NCI-H1092 (cell line): ENCODE data around the gene FMNL2.

ENCODE experiments used
- DNase-seq: peaks from one replicate; lab custom pipeline; 2025; lab: John Stamatoyannopoulos, UW

FMNL2 gene

DNA sequence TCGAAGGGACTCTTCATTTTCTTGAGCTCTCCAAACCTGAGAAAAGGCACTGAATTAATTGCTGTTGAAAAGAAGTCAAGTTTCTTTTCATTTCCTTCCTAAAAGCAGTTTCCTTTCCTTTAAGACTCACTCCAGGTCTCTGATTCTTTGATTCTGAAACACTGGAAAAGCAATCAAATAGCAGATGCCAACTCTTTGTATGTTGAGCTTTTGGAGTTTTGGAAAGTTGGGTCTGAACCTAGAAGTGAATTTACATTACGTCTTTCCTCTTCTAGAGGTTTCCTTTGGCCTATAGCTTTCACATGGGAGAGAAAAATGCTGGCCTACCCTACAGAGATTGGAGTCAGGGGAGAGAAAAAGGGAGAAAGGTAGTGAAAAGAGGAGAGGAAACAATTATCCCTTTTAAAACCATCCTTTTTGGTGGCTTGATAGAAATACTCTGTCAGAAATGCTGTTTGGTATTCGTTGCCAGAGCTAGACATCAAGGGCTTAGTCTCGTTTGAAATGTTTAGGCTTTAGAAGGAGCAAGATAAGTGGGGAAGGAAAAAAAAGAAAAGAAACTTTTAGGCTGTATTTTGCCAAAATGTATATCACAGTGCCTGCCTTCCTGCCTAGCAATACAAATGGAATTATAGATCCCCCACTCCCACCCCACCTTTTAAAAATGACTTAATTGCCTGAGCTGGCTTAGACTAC, 194.6 kb downstream of the FMNL2 start:
- no peak for DNase-seq

DNA sequence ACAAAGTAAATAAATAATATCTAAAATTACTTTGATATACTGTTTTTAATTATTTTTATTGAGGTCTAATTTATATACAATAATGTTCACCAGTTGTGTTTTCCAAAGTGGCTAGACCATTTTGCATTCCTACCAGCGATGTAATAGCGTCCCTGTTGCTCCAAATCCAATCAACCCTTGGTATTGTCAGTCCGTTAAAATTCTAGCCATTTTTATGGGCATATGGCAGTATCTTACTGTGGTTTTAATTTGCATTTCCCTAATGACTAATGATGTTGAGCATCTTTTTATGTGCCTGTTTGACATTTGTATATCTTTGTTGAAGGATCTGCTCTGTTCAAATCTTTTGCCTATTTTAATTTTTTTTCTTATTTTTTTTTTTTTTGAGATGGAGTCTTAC, 197.3 kb downstream of the FMNL2 start:
- no peak for DNase-seq

DNA sequence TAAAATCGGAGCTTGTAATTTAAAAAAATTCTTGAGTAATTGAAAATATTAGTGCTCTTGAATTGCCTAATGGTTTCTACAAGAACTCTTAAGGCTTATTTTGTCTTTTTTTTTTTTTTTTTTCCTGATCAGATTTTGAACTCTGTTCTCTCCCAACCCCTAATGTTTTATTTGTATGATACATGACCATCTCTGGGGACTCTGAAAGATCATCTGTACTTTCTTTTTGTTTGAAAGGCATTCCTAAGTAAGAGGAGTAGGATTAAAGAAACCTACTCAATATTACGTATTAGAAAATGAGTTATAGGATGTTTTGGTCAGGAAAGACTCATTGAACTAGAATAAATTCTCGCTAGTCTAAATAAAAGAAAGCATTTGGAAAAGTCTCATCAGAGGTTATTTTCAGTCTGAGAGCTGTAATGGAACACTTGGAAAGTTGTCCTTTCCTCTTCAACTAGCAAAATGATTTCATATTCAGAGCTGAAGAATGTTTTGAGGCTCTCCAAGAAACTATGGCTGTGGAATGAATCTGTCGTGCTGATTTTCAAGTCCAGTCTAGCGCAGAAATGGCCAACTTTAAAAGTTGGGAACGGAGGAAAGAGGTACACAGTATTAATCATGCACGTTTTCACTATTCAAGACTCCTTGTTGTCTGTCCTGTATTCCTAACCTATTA, 199.6 kb downstream of the FMNL2 start:
- no peak for DNase-seq

DNA sequence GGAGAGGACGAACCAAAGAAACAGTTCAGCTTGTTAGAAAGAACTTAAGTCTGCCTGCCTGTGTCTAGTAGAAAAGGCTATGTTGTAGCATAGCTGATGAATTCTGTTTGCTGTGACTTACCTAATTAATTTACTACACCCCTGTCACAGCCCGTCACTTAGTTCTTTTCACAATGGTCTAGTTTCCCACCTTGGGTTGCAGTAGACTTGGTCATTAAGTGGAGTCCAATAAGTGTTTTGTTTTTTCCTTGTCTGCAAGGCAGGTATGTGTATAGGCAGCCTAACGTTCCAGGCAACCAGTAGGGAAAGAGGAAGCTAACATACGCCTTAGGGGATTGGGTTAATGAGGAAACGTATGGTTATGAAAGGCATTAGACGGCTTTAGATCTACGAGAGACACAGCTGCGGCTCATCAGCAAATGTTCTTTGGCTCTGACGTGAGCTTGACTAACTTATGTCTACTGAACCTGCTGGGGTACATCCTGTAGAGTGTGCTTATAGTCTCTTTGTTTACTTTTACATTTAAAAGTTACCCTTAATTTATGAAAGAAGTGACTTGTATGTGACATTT, 202.2 kb downstream of the FMNL2 start:
- no peak for DNase-seq

DNA sequence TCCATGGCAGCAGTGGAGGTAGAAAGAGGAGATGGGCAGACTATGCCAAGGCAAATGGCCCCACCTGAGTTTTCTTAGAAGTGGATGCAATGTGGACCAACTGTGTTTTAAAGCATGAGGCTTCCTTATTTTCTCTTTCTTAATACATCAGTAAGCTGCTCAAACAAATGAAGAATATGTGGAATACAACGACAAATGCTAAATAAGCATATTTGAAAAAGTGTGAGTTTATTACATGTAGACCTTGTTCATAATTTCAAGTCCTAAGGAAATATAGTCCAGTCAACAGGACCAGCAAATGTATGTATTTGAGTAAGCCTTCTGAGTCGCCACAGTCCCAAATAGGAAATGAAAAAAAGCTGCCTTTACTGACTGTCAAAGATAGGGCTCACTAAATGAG, 204.4 kb downstream of the FMNL2 start:
- DNase-seq, result no peak

DNA sequence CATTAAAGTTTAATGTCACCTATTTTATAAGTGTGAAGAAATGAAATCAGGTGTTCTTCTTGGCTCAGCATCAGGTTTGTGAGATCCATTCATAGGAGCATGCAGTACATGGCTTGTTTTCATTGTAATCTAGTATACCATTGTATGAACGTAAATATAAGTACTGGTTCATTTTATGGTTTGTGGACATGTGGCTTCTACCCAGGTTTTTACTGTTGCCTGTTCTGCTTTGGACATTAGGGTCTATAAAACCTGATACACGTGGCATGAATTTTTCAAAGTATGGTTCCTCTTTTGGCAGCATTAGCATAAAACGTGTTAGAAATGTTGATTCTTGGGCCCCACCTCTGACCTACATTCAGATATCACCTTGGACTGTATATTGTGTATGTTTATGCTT, 206.7 kb downstream of the FMNL2 start:
- no peak for DNase-seq

DNA sequence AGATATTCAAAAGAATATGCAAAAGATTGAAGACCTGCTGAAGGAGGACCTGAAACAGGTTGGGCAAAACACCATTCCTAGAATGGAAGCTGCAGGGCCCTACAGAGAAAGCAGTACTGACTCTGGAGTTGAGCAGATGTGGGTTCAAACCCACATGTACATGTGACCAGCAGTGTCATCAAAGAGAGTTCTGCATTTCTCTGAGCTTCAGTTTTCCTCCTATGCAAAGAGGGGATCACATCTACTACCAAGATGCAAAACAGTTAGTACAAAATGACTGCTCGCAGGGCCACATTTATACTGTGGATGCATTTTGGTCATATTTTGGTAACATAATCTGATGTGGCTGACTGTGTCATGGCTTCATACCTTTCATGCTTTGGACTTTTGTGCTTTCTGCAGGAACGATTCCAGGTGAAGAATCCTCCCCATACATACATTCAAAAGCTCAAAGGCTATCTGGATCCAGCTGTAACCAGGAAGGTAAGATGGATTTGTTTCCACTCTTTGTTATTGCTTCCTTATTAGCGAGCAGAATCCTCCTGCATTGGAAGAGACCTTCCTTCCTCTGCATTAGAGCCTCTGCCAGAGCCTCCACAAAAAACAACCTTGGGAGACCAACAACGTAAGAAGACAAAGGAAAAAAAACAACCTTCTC, 207.5 kb downstream of the FMNL2 start:
- no peak for DNase-seq

DNA sequence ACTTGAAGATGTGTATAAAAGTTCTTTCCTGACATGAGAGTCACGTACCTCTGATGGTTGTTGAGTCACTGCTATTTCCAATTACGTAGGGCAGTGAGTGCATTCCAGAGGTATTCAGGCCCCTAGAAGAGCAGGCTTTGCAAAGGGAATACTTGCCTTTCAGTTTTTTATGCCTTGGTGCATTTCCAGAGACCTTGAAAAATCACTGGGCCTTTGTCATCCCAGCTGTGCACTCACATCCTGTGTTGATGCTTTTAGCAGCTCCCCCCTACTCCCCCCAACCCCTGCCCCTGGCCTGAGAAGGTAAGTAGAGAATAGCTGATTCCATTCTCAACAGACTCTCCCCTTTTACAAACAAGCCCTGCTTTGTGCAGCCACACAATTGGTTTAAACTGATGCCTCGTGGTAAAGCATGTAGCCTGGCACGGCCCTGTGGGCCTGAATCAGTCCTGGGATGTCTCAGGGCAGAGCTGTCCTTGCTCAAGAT, 208.1 kb downstream of the FMNL2 start:
- DNase-seq, result no peak

DNA sequence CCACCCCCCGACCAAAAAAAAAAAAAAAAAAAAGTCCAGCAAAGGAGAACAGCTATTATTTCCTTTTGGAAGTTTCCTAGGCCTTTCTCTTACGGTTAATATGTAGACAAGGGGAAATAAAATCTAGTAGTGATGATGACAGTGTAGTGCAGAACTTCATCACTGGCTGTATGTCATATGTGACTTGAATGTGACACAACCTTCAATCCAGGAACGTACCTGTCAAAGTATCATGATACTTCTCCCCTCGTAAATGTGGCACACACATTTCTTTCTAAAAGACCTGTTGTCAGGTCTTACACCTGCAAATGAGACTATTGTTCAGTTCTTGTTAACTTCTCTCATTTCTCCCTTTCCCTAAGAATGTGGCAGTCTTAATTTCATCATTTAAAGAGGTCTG, 208.7 kb downstream of the FMNL2 start:
- DNase-seq, result no peak

DNA sequence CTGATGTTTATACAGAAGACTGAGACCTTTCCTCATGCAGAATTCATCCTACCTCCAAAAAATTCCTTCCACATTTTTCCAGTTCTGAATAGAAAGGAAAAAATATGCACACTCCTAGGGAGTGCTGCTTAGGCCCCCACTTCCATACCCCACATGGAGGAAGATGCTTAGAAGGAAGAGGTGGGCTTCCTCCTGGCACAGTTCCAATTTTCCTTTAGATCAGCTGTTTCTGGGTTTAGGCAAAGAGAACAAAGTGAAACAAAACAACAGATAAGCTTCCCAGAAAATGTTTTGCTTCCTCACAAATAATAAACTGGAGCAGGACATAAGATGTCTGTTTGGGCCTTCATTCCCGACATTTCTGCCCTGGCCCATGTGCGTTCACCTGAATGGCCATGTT, 209.7 kb downstream of the FMNL2 start:
- DNase-seq, result no peak

DNA sequence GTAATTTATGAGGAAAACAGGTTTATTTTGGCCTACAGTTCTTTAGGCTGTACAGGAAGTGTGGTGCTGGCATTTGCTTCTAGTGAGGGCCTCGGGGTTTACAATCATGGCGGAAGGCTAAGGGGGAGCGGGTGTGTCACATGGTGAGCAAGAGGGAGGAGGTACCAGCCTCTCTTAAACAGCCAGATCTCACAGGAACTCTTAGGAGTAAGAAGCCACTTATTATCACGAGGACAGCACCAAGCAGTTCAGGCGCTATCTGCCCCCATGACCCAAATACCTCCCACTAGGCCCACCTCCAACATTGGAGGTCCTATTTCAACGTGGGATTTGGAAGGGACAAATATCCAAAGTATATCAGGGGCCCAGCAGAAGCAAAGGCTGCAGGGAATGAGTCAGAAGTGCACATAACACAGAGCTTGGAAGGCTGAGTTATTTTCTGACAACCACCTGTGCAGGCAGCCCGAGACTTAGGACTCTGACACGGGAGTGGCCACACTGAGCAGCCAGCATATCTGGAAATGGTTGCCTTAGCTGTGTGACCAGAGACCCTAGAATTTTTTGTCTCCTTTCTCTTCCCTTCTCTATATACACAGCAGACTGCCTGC, 211.4 kb downstream of the FMNL2 start:
- no peak for DNase-seq

DNA sequence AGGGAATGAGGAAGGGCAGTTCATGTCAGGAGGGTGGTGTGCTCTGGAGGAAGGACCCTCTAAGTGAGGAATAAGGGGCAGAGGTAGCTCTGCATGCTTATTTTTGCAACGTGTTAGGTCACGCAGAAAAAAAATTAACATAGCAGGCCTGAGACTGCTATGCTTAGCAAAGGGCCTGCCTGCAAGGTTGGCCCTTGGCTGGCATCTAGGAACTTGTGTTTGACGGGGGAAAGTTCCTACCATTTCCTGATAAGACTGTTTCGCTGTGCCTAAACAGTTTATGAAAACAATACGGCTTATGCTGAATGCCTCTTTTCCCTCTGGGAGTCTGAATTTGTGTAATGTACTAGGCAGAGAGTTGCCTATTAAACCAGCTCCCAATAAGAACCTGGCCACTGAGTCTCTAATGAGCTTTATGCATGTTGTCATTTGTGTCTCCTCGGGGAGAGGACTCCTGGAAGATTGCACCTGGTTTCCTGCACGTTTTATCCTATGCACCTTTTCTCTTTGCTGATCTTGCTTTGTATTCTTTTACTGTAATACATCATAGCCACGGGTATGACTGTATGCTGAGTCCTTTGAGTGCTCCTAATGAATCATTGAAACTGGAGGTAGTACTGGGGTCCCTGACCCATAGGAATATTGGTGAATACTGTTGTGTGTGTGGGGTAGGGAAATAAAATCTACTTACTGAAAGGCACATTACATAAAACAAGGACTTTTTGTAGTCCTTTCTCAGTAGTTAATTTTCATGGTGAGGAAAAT, 213.3 kb downstream of the FMNL2 start:
- no peak for DNase-seq

DNA sequence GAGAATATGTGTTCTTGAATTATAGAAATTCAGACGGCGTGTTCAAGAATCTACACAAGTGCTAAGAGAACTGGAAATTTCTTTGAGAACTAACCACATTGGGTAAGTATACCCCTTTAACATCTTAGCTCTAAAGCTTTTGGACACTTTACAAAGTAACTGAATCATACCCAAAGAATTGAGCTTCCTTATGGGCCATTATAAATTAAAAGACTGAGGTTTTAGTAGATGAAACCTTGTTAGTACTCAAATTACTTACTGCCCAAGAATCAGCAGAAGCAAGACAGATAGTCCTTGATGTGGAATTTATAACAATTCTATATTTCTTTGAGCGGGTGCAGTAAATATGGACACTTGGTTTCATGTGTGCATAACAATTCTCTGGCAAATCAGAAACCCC, 214.0 kb downstream of the FMNL2 start:
- DNase-seq, result no peak

DNA sequence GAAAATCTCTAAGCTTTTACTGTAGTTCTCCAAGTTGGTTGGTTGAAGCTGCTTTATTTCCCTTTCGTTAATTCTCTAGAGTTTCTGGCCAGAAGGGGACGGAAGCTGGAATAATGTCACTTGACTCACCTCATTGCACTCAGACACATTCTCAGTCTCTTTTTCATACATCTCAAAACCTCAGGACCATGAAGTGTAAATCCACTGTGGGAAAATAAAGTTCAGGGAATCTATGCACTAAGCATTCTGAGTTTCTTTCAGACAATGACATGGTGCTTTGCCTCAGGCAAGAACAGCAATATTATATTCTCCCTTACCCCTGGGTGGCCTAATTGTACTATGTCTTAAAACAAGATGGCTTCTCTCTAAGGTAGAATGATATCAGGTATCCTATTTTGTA, 214.4 kb downstream of the FMNL2 start:
- no peak for DNase-seq

DNA sequence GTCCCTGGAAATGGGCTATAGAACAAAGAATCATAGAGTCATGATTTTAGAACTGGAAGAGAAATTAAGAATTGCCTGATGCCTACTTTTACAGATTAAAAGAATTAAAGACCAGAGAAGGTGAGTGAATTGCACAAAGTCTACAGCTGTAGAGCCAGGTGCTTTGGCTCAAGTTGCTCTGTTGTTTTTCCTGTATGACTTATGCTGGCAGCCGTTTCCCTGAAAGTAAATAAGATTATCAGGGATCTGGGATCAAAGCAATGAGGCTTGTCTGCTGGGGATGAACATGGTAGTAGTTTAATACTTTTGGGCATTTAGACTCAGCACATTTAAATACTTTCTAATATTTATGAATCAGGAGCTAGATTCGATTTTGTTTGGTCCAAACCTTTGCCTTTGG, 215.4 kb downstream of the FMNL2 start:
- DNase-seq, result no peak

DNA sequence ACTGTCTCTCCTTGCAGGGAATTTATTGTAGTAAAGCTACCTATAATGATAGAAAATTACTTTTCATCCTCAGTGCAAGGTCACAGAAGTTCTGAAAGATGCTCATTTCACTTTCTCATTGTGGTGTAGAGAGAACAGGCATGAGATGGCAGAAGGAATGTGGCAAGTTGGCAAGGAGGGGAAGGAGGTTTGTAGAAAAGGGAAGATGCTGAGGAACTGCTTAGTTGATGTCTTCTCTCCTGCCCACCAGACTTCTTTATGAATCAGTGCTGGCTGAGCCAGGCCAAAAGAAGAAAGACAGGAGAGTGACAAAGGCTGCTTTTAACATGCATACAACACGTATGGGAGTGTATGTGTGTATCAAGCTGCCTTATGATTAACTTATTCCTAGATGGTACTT, 217.9 kb downstream of the FMNL2 start:
- DNase-seq, result no peak

DNA sequence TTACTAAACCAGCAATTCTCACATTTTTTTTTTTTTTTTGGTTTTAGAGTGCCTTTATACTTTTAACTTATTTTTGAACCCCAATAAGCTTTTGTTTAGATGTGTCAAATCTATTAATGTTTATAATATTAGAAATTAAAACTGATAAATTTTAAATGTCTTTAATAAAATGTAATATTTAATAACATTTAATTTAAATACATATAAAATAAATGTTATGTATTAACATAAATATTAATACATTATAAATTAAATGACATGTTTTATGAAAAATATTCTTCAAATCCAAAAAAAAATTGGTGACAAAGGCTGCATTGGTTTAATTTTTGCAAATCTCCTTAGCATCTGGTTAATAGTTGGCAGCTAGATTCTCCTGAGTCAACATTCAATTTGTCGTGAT, 218.5 kb downstream of the FMNL2 start:
- DNase-seq, result no peak

DNA sequence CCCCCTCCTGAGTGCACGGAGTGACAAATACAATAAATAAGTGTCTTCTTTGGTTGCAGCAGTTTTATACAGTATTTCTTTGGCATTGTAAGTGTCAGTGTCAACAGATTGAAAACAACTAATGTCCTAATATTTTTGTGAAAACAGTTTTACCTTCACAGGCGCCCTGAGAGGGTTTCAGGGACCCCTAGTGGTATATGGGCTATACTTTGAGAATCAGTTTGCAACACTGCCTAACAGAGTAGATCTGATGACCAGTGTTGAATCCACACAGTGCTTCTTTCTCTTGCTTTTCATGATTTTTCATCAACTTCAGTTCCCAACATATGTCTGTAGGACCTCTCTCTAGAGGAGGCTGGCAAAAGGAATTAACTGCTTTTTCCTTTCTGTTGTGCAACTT, 220.1 kb downstream of the FMNL2 start:
- DNase-seq, result no peak

DNA sequence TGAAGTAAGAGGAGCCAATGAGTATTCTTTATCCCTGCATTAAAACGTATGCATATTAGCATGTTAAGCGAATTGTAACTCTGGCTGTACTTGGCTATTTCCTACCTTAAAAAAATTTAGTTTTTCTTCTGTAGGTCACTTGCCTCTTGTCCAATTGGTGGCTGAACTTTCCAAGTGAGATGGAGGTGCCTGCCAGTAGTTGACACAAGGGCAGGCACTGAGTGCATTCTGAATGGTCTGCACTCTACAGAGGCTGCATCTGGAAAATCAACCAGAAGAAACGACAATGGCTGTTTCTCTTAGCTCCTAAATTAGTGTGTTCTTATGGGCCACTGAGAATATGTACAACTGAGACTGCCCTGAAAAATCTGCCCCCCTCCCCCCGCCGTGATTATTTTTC, 221.5 kb downstream of the FMNL2 start:
- DNase-seq, result no peak

DNA sequence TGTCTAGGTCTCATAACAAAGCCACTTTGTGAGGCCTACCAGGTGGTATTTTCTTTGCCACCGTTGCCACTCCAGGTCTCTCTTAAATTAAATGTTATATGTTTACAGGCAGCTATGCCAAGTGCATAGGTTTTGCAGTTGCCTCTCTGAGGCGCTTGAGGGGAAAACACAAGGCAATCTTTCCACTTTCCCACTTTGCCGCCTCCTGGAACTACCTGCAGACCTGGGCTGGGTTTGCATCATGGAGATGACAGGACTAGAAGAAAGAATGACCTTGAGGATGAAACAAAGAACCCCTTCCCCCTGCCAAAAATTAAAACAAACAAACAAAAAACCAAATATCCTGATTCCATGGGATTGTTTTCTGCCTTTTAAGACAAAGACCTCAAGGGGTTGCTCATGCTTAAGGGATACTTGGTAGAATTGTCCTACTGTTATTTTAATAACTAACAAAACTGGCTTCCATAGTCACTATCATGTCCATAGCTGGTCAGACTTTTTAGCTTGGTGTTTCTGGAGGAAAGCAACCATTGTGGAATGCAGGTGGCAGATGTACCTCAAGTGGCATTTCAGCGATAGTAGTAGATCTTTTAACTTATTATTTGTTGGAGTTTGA, 222.4 kb downstream of the FMNL2 start:
- no peak for DNase-seq
